ENCODE results near the gene SLC1A7.

Gene SLC1A7

GRCh38 chr1:53120659-53121058 lies 21.8 kb downstream of the SLC1A7 start:
- DNase-seq (ENCODE audit: low spot score): no peak
- no peak overlapping the region for H3K27ac ChIP-seq
- no peak for TF ChIP-seq CTCF (IDR thresholded peaks at IDR 0.05)
- no peak overlapping the region for H3K4me3 ChIP-seq

DNA sequence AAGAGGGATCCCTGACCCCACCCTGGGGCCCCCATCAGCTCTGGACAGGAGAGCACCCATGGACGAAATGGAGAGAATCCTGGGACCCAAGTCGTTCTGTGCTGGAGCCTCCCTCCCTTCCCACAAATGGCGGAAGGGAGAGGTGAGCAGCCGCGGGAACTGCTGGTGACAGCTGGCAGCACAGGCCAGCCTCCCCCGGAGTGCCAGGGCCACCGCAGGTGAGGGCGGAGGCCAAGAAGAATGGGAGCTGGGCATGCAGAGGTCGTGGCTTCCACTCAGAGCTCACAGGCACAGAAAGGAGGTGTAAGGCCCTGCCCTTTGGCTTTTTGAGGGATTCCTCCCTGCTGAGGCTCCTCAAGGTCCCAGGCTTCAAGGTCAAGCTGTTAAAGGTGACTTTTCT lies 24.6 kb downstream of the SLC1A7 start:
- H3K4me3 ChIP-seq: no peak overlapping the region
- no peak overlapping the region for H3K27ac ChIP-seq
- DNase-seq (ENCODE audit: low spot score): no peak
- no peak for TF ChIP-seq CTCF (IDR thresholded peaks at IDR 0.05)

DNA sequence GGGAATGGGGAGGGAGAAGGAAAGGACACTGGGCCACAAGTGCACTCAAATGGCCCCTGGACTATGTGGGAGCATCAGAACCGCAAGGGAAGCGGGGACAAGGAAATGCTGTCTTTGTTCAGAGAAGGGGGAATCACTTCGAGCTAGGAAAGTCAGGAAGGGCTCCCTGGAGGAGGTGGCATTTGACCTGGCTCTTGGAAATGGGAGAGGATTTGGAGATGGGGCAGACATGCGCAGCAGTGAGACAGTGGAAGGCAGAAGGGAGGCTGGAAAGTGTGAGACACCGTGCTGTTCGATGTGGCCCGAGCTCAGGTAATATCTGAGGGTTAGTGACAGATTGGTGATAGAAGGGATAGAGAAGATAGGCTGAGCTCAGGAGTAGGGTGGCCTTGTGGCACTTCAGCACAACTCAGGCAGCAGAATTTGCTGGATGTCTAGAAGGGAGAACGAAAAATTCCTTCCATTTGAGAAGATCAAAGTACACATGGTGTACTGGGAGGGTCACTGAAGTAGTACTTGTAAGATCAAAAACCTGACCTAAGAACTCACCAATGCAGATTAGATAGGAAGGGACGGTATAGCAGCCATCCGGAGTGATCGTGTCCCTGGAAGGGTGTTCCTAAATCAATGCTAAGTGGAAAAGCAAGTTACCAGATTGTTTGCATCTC lies 25.4 kb downstream of the SLC1A7 start:
- H3K4me3 ChIP-seq: no peak overlapping the region
- DNase-seq (ENCODE audit: low spot score): no peak
- no peak for TF ChIP-seq CTCF (IDR thresholded peaks at IDR 0.05)
- H3K27ac ChIP-seq: no peak overlapping the region

- no peak for TF ChIP-seq CTCF (IDR thresholded peaks at IDR 0.05)
- Histone ChIP-seq H3K27ac (peak overlapping the region in 1 of 2 donors; percentile 75), H3K4me3 (no peak overlapping the region)
- no peak for DNase-seq (ENCODE audit: low spot score)
Observed at GRCh38 chr1:53116307-53116810, 26.1 kb downstream of the SLC1A7 start.

DNA sequence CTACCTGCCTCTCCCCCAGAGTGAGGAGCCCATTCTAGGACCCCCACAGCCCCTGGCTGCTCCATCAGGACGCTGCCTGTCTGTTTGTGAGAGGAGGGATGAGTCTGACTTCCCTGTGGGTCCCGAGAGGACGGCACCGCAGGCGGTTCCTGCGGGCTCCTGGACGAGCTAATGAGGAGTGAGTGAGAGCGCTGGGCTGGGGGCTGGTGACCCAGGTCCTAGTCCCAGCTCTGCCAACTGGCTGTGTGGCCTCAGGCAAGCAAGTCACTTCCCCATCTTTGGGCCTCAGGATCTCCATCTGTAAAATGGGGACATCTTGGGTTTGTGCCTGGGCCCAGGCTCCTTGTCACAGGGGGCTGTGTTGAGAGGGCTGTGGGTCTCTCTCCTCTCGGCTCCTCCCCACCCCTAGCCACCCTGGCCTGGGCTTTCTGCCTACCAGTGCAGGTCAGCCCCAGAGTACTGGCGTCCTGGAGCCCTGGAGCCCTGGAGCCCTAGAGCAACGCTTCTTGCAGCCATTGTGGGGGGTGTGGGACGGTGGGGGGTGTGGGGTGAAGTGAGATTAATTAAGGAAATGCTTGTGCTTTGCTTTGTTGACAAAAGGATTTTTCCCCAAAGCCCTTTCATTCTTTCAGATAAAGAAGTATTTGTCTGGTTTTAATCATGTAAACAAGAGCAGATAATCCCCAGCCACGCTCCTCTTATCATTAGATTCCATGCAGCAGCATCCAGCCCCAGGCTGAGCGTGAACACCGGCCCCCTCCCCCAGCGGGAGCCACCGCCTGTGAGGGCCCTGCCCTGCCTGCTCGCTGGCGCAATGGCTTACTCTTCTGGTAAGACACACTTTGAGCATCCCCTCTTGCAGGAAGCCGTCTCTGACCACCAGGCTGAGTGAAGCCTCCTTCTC lies 26.8 kb downstream of the SLC1A7 start:
- no peak for TF ChIP-seq CTCF (IDR thresholded peaks at IDR 0.05)
- H3K27ac ChIP-seq: peak overlapping the region in 1 of 2 donors; percentile 75
- H3K4me3 ChIP-seq: no peak overlapping the region
- no peak for DNase-seq (ENCODE audit: low spot score)

- peak overlapping the region in 1 of 2 donors; percentile 75 for H3K27ac ChIP-seq
- DNase-seq (ENCODE audit: low spot score): no peak
- no peak for TF ChIP-seq CTCF (IDR thresholded peaks at IDR 0.05)
Observed at GRCh38 chr1:53114581-53115400, 27.6 kb downstream of the SLC1A7 start.

More at GRCh38 chr1:53114581-53115400, 27.6 kb downstream of the SLC1A7 start:
- no peak overlapping the region for H3K4me3 ChIP-seq
